GM12874 (cell line): ENCODE data around the gene MUC5B.

Experiments
- CTCF ChIP-seq: IDR thresholded peaks from 2 replicates; pipeline ENCODE4 v1.5.1; 2011; ENCODE audit warnings: low read depth, mild to moderate bottlenecking, control low read depth, low read length, moderate library complexity; ENCODE audit not compliant: insufficient read depth

Gene MUC5B

GRCh38 chr11:1255151-1255550 is 32.3 kb downstream of the MUC5B start:
- no peak for TF ChIP-seq CTCF

GRCh38 chr11:1256257-1257045 is 33.6 kb downstream of the MUC5B start:
- no peak for TF ChIP-seq CTCF

- no peak for TF ChIP-seq CTCF
Measured at GRCh38 chr11:1257366-1257765, 34.5 kb downstream of the MUC5B start.

- no peak for TF ChIP-seq CTCF
Measured at GRCh38 chr11:1257916-1258315, 35.0 kb downstream of the MUC5B start.

GRCh38 chr11:1258401-1259075 is 35.7 kb downstream of the MUC5B start:
- no peak for TF ChIP-seq CTCF

- TF ChIP-seq CTCF = no peak
Measured at GRCh38 chr11:1259076-1259461, 36.2 kb downstream of the MUC5B start.

GRCh38 chr11:1259561-1259960 is 36.7 kb downstream of the MUC5B start:
- no peak for TF ChIP-seq CTCF
